GM12801 (cell line): ENCODE data around the gene AXIN2.

Source experiments
- TF ChIP-seq, protein P1 (sequence below): IDR thresholded peaks from one replicate; pipeline ENCODE4 v1.5.1; 2011; ENCODE audit warnings: control low read depth; ENCODE audit not compliant: insufficient read length; ENCODE audit errors: extremely low read depth

Gene AXIN2

DNA sequence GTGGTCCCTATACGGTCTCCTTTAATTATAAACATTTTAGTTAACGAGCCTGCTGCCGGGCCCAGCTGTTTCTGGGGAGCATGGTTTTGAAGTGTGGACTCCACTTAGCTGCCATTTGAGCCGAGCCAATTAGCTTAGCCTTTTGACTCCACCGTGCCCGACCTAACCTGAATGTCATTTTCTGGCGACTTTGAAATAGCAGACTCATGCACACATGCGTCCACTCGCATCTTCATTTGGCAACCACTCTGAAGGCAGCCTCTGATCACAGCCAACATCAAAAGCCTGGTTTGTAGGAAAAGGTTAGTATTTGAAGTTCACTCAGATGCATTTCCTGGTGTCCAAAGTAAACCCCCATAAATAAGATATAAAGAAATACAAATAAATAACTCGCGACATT, 16.8 kb downstream of the AXIN2 start:
- TF ChIP-seq, protein P1, sequence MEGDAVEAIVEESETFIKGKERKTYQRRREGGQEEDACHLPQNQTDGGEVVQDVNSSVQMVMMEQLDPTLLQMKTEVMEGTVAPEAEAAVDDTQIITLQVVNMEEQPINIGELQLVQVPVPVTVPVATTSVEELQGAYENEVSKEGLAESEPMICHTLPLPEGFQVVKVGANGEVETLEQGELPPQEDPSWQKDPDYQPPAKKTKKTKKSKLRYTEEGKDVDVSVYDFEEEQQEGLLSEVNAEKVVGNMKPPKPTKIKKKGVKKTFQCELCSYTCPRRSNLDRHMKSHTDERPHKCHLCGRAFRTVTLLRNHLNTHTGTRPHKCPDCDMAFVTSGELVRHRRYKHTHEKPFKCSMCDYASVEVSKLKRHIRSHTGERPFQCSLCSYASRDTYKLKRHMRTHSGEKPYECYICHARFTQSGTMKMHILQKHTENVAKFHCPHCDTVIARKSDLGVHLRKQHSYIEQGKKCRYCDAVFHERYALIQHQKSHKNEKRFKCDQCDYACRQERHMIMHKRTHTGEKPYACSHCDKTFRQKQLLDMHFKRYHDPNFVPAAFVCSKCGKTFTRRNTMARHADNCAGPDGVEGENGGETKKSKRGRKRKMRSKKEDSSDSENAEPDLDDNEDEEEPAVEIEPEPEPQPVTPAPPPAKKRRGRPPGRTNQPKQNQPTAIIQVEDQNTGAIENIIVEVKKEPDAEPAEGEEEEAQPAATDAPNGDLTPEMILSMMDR, result no peak

DNA sequence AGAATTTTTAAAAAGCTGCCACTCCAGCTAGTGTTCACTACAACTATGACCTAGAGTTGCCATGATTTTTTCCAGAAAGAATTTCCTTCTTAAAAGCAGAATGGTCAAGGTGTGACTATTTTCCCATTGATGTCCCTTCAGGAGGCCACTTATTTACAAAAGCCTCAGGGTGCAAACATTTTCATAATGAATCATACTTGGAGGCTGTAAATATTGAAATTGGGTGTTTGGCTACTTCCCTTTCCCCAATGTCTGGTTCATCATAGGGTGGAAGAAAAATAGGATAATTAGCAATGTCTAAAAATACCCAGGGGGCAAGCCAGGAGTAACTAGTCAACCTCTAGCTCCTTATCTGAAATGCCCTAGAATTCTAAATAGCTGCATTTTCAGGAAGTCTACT, 18.8 kb downstream of the AXIN2 start:
- TF ChIP-seq, protein P1, result no peak

DNA sequence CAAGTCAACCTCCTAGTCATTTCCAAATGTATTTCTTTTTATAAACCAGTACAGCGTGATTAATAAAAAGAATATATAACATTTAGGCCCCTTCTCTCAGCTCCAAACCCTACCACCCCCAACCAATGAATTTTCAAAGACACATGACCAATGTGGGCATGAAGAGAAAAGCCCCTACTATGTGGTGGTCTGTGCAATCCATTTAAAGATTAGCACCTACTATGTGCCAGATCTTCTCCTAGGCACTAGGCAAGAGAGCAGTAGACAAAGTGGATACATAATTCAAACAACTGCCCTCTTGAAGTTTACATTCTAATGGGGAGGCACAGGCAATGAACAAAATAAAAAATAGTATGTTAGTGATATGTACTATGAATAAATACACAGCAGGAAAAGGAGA, 19.4 kb downstream of the AXIN2 start:
- TF ChIP-seq, protein P1, result no peak

DNA sequence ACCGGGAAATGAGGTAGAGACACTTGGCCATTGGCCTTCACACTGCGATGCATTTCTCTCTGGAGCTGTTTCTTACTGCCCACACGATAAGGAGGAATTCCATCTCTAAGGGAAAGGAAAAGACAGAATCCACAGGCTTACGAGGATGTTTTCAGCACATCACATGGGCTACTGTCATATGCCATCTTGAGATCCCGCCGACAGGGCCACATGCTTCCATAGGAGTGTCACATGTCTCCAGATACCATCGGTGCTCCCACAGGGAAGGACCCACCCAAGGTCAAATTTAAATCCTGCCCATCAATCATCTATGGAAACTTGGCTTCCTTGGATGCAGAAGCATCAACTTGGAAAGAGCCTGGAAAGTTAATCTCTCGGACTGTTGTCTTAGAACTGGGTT, 20.0 kb downstream of the AXIN2 start:
- TF ChIP-seq, protein P1, result no peak

DNA sequence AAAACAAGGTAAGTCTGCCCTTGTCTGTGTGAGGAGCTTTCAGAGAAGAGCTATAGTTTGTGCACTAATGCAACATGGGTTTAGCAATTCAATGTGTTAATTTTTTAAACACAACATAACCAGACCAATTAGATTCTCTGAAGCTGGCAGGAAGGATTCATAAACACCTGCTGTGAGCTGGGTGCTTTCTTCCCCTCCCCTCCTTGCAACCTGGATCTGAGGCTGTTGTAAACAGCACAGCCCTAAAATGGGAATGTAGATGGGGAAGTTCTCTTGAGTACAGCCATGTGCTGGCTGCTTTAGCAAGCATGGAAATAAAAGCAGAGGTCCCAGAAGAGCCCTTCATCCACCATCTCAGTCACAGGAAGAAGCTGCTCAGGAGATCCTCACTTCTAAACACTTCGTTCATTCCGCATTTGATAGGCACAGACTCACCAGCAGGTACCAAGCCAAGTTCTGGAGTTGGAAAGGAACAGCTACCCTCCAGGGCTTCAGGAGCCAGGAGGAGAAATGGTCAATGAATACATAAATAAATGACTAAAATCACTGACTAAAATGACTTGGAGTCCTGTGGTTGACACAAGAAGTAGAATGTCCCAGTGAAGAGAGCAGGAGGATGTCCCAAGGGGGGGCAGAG, 21.7 kb downstream of the AXIN2 start:
- TF ChIP-seq, protein P1, result no peak

DNA sequence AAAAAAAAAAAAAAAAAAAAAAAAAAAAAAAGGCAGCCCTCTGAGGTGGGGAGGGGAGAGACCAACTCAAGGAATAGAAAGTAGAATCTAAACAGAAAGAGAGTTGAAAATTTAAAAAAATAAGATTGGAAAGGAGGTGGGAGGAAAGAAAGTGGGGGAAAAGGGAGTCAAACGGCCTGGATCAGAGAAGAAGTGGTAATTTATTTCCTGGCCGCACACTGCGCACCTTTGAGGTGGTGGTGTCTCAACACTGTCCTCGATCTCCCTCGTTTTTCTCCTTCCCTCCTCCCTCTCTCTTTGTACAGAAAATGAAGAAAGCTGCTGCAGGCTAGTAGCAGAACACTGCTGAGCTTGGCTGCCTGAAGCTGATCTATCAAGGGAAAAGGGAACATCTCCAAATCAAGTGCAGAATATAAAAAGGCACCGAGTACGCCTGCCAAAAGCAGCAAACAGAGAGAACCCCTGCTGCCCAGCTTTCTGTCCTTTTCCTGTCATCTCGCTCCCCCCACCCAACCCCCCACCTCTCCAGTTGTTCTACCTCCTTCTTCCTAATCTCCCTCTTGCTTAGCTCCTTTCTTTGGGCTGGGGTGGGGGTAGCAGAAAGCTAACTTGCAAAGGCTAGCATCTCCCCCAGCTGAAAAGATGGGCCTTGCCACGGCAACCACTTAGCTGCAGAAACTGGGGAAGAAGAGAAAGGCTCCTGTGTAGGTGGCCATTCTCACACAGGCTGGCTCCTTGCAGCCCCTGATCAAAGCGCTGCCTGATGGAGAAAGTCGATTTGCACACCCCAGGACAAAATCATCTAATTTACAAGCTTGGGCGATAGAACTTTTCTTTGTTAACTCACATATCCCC, 22.5 kb downstream of the AXIN2 start:
- TF ChIP-seq, protein P1, result no peak

DNA sequence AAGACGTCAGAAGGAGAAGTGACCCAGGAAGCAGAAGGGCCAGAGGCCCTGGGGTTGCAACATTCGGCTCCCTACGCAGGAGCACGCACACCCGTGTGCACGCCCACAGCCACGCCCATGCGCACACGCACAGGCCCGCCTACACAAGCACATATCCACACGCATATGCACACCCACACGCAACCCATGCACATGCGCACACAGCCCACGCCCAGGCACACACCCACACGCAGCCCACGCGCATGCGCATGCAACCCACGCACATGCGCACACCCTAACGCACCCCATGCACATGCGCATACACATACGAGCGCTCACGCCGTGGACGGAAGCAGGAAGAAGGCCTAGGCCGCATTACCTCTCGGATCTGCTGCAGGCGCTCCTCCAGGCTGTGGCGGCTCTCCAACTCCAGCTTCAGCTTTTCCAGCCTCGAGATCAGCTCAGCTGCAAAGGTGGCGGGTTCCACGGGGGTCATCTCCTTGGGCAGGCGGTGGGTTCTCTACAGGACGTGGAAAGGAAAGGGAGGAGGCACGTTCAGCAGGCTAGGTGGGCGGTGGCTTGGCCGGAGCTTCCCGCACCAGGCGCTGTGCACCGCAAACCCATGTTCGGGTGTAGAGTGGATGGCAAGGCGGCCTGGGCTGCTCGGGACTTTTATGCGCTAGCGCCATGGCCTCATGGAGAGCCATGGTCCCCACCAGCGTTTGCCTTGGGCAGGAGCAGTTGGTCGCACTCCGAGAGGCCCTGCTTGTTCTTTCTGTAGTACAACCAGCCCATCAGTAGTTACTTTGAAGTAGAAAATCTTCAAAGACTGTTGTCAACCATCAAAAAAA, 23.4 kb downstream of the AXIN2 start:
- TF ChIP-seq, protein P1, result no peak
